GM23248 (cell line): ENCODE measurements around the gene ARRB1.

Experiments used
- EZH2 ChIP-seq: fragments of 200-600 bp; sonication (generic); IDR thresholded peaks from 2 replicates; pipeline ENCODE4 v1.6.1; 2018; ENCODE audit warnings: antibody characterized with exemption, mild to moderate bottlenecking; ENCODE audit not compliant: insufficient read depth, poor library complexity, severe bottlenecking
- EZH2phosphoT487 ChIP-seq: fragments of 200-600 bp; sonication (generic); IDR thresholded peaks from 2 replicates; pipeline ENCODE4 v1.6.1; 2018; ENCODE audit warnings: antibody characterized with exemption, moderate library complexity, mild to moderate bottlenecking, low read depth; ENCODE audit not compliant: insufficient read depth

DNA sequence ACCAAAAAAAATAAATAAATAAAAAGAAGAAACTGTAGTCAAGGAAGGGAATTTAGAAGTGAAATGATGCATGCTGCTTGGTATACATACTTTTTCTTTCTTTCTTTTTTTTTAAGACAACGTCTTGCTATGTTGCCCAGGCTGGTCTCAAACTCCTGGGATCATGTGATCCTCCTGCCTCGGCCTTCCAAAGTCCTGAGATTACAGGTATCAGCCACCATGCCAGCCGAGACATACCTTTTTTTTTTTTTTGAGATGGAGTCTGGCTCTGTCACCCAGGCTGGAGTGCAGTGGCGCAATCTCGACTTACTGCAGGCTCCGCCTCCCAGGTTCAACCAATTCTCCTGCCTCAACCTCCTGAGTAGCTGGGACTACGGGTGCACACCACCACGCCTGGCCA is 21.7 kb upstream of the ARRB1 start:
- TF ChIP-seq EZH2phosphoT487 (no peak), EZH2 (no peak)
